SU-DHL-6 (cell line): ENCODE measurements around the gene ZNF83.

Source experiments
- EZH2phosphoT487 ChIP-seq: fragments of 200-600 bp; sonication (generic), shearing (Covaris generic); conservative IDR thresholded peaks from 2 replicates; pipeline ENCODE4 v1.6.1; 2018; ENCODE audit warnings: mild to moderate bottlenecking, antibody characterized with exemption, low read length, moderate library complexity, mixed read lengths
- TF ChIP-seq, protein P1 (sequence below): fragments of 200-600 bp; sonication (generic); IDR thresholded peaks from one replicate; pipeline ENCODE4 v1.5.1; 2017; ENCODE audit warnings: antibody characterized with exemption, mild to moderate bottlenecking, low read length, moderate library complexity; ENCODE audit not compliant: insufficient read depth, poor library complexity, severe bottlenecking

DNA sequence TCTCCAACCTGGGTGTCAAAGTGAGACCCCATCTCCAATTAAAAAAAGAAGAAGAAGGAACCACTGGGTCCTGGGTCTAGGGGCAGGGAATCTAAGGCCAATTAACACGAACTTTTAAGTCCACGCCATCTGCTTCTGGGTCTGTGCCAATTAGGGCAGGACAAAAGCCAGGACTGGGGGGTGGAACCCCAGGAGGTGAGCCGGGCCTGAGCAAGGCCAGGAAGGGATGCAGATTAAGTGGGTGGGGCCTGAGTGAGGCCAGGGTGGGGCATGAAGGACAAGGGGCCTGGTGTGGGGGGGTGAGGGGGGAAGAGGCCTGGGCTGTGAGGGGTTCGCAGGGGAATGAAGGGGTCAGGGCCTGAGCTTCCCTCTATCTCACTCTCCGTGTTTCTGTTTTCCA is 26.3 kb upstream of the ZNF83 start:
- TF ChIP-seq, protein P1, sequence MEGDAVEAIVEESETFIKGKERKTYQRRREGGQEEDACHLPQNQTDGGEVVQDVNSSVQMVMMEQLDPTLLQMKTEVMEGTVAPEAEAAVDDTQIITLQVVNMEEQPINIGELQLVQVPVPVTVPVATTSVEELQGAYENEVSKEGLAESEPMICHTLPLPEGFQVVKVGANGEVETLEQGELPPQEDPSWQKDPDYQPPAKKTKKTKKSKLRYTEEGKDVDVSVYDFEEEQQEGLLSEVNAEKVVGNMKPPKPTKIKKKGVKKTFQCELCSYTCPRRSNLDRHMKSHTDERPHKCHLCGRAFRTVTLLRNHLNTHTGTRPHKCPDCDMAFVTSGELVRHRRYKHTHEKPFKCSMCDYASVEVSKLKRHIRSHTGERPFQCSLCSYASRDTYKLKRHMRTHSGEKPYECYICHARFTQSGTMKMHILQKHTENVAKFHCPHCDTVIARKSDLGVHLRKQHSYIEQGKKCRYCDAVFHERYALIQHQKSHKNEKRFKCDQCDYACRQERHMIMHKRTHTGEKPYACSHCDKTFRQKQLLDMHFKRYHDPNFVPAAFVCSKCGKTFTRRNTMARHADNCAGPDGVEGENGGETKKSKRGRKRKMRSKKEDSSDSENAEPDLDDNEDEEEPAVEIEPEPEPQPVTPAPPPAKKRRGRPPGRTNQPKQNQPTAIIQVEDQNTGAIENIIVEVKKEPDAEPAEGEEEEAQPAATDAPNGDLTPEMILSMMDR, result no peak
- no peak for TF ChIP-seq EZH2phosphoT487
